HFFc6 (cell line): ENCODE data around the gene PALM. TPM values are rescaled to one million over a fixed set of nuclear protein-coding genes. Genes with fewer than 3 reads are reported as not detected.
A peak's percentile ranks its signal among the peaks of the same experiment; 100 is the strongest.

ENCODE experiments used
- DNase-seq: peaks from one replicate; pipeline ENCODE4 v3.0.0-alpha.2; 2018
- H3K27ac Mint-ChIP-seq: 2 replicates; pipeline ENCODE4 v1.8.0; 2020; ENCODE audit warnings: mild to moderate bottlenecking, mixed read lengths
- H3K27me3 Mint-ChIP-seq: 2 replicates; pipeline ENCODE4 v1.8.0; 2021; ENCODE audit warnings: mild to moderate bottlenecking, moderate library complexity, mixed read lengths; ENCODE audit not compliant: insufficient read depth
- H3K36me3 Mint-ChIP-seq: 2 replicates; pipeline ENCODE4 v1.8.0; 2021; ENCODE audit warnings: low read depth, mixed read lengths
- H3K4me1 Mint-ChIP-seq: 2 replicates; pipeline ENCODE4 v1.8.0; 2020; ENCODE audit warnings: low read depth, mixed read lengths
- H3K4me3 Mint-ChIP-seq: 2 replicates; pipeline ENCODE4 v1.8.0; 2020; ENCODE audit warnings: mild to moderate bottlenecking, moderate library complexity, mixed read lengths
- H3K9me3 Mint-ChIP-seq: 2 replicates; pipeline ENCODE4 v1.8.0; 2020; ENCODE audit warnings: mild to moderate bottlenecking, mixed read lengths
- CTCF ChIP-seq: fragments of 200-600 bp; sonication (generic); IDR thresholded peaks from 2 replicates; pipeline ENCODE4 v1.5.0; 2021; ENCODE audit warnings: antibody characterized with exemption, mild to moderate bottlenecking
- total RNA-seq, 6 experiments: library from RNA; stranded (reverse); fragmentation: NEBNext Ultra II Directional; extraction: Animal tissue kit (Norgen Biotek cat#: 25700); gene quantifications; 2 replicates in 1 of 6; 3 replicates in 5 of 6; pipeline ENCODE4 v1.2.3, GENCODE V29; 2021

Gene PALM
- total RNA-seq, 6 experiments from 2014 or later, result 0.14 to 0.15 TPM; not detected in 4

- DNase-seq, result no peak
- Mint-ChIP-seq H3K4me3 (no peak overlapping the region), H3K9me3 (no peaks in the 10 kb centered on the region), H3K36me3 (peaks cover 4% of the 10 kb centered on the region), H3K27me3 (peaks cover 5% of the 10 kb centered on the region; the same call in 1 of the 2 replicates), H3K4me1 (peaks cover 22% of the 10 kb centered on the region), H3K27ac (no peak overlapping the region)
- TF ChIP-seq CTCF, result no peak
These were observed 72.2 kb downstream of the PALM start for GRCh38 chr19:780935-781334.

GRCh38 chr19:781800-782184, 73.1 kb downstream of the PALM start:
- peak overlapping the region; percentile 84 for H3K4me3 Mint-ChIP-seq
- H3K27me3 Mint-ChIP-seq, result peaks cover 2% of the 10 kb centered on the region; the same call in 1 of the 2 replicates
- DNase-seq, result no peak
- H3K36me3 Mint-ChIP-seq, result peaks cover 4% of the 10 kb centered on the region
- no peaks in the 10 kb centered on the region for H3K9me3 Mint-ChIP-seq
- no peak for TF ChIP-seq CTCF
- peaks cover 22% of the 10 kb centered on the region for H3K4me1 Mint-ChIP-seq
- H3K27ac Mint-ChIP-seq, result no peak overlapping the region

GRCh38 chr19:782185-782877, 73.6 kb downstream of the PALM start:
- Mint-ChIP-seq H3K4me3 (peak overlapping the region; percentile 84), H3K9me3 (no peaks in the 10 kb centered on the region), H3K4me1 (peaks cover 22% of the 10 kb centered on the region), H3K36me3 (peaks cover 4% of the 10 kb centered on the region), H3K27ac (peak overlapping the region; percentile 65), H3K27me3 (peaks cover 2% of the 10 kb centered on the region; the same call in 1 of the 2 replicates)
- TF ChIP-seq CTCF, result no peak
- peak; percentile 55 for DNase-seq

GRCh38 chr19:782878-783668, 74.3 kb downstream of the PALM start:
- DNase-seq, result no peak
- Mint-ChIP-seq H3K27me3 (peaks cover 2% of the 10 kb centered on the region; the same call in 1 of the 2 replicates), H3K4me3 (peak overlapping the region; percentile 84), H3K36me3 (peaks cover 4% of the 10 kb centered on the region), H3K4me1 (peaks cover 22% of the 10 kb centered on the region), H3K27ac (peak overlapping the region; percentile 65), H3K9me3 (no peaks in the 10 kb centered on the region)
- TF ChIP-seq CTCF, result no peak

- H3K9me3 Mint-ChIP-seq, result no peaks in the 10 kb centered on the region
- H3K4me3 Mint-ChIP-seq, result no peak overlapping the region
- no peak for DNase-seq
- peaks cover 21% of the 10 kb centered on the region for H3K4me1 Mint-ChIP-seq
- H3K27me3 Mint-ChIP-seq, result no peaks in the 10 kb centered on the region
- no peaks in the 10 kb centered on the region for H3K36me3 Mint-ChIP-seq
- H3K27ac Mint-ChIP-seq, result no peak overlapping the region
- no peak for TF ChIP-seq CTCF
These were observed 75.8 kb downstream of the PALM start for GRCh38 chr19:784541-784940.
